Heart left ventricle (tissue), 16 donors: ENCODE measurements around the gene DAB1. TPM values are rescaled to one million over a fixed set of nuclear protein-coding genes. Genes with fewer than 3 reads are reported as not detected.

Experiments used
- ATAC-seq, 4 donors: fragments of 200-7000 bp; cut with Tn5 transposase; one replicate each; pipeline ENCODE4 v1.9.1; 2020 to 2022; ENCODE audit warnings: moderate library complexity in 4 of 4, mild to moderate bottlenecking in 3 of 4, moderate number of reproducible peaks in 1 of 4
- DNase-seq, 5 donors: peaks; one replicate each; pipeline ENCODE4 v3.0.0-alpha.2; 2020
- H3K27ac ChIP-seq, 12 donors: fragments of 200-600 bp; sonication (generic) in 4 of 12; one replicate each; pipeline versions ENCODE4 v1.5.0 to v1.8.0; 2016 to 2022; ENCODE audit warnings: mild to moderate bottlenecking in 2 of 12
- H3K27me3 ChIP-seq, 9 donors: fragments of 200-600 bp; sonication (generic) in 2 of 9; one replicate each; pipeline versions ENCODE4 v1.5.1 to v1.8.0; 2016 to 2022; ENCODE audit warnings: mild to moderate bottlenecking in 3 of 9
- H3K36me3 ChIP-seq, 9 donors: fragments of 200-600 bp; sonication (generic) in 2 of 9; one replicate each; pipeline versions ENCODE4 v1.5.0 to v1.8.0; 2018 to 2022; ENCODE audit warnings: mild to moderate bottlenecking in 2 of 9
- H3K4me1 ChIP-seq, 12 donors: fragments of 200-600 bp; sonication (generic) in 4 of 12; one replicate each; pipeline versions ENCODE4 v1.5.0 to v1.8.0; 2016 to 2022; ENCODE audit warnings: mild to moderate bottlenecking in 3 of 12
- H3K4me3 ChIP-seq, 12 donors: fragments of 200-600 bp; sonication (generic) in 4 of 12; one replicate each; pipeline versions ENCODE4 v1.5.0 to v1.8.0; 2017 to 2022; ENCODE audit warnings: mild to moderate bottlenecking in 9 of 12, moderate library complexity in 4 of 12
- H3K9me3 ChIP-seq, 12 donors: fragments of 200-600 bp; sonication (generic) in 4 of 12; one replicate each; pipeline versions ENCODE4 v1.5.0 to v1.8.0; 2016 to 2022; ENCODE audit warnings: mild to moderate bottlenecking in 1 of 12
- CTCF ChIP-seq, 12 donors: fragments of 200-600 bp; sonication (generic) in 4 of 12; IDR thresholded peaks; one replicate each; pipeline versions ENCODE4 v1.5.0 to v1.8.0; 2018 to 2022; ENCODE audit warnings: antibody characterized with exemption in 12 of 12, mild to moderate bottlenecking in 5 of 12
- POLR2A ChIP-seq, 2 donors: fragments of 450-650 bp; IDR thresholded peaks; one replicate each; pipeline ENCODE4 v1.6.1; 2017; ENCODE audit warnings: antibody characterized with exemption in 2 of 2, mild to moderate bottlenecking in 2 of 2, moderate library complexity in 2 of 2
- WGBS, 4 donors: extraction: QIAGEN DNeasy Blood & Tissue Kit in 2 of 4; methylation state at CpG; one replicate each; pipeline versions ENCODE4 v1.1.5 to v1.1.7; 2013 to 2018; 5-methylcytosine and 5-hydroxymethylcytosine counted together
- intact Hi-C, 10 donors: fragments of 100-400 bp; cut with DNase I; formaldehyde crosslinking; loops; one replicate each; pipeline versions ENCODE4 v1.11.1 to v1.14.2; 2022
- polyA plus RNA-seq, 2 donors: library from polyadenylated mRNA; stranded (reverse); fragments of 200-250 nt; gene quantifications; one replicate each; pipeline ENCODE4 v1.2.3, GENCODE V29; 2013
- total RNA-seq, 9 donors: library from RNA; depleted of rRNA in 2 of 9; stranded (reverse); fragments of >200 nt in 2 of 9; fragmentation: NEBNext Ultra II Directional in 3 of 9; extraction: Animal tissue kit (Norgen Biotek cat#: 25700) in 3 of 9; gene quantifications; one replicate each; pipeline versions ENCODE4 v1.1.0 to v1.2.4, GENCODE V29; 2016 to 2023
- donor health status: ischemic (EF 13 %, LVEDD 7.1; RV severe dilation, severe dysfunction).
- donor health status: healthy with polysubstance abuse.
- donor health status: DM: no; HTN: yes; CAD: no.
- donor health status: DM: no; HTN: no; CAD: no.
- donor health status: ischemic (EF 25% LVEDD 6.9; RV normal size, moderate dysfunction).
- donor health status: ischemic (EF 25% LVEDD 5.7; RV mildly dilated, moderate dysfunction).
- donor health status: healthy.
- donor health status: DM: yes; HTN: yes; CAD: no.
- donor health status: ischemic (EF 35%, LVEDD 5.7; RV mildly dilated, moderate dysfunction).
- donor health status: nonischemic (EF 11% LVEDD 7.7; RV severe dilation, severe dysfunction).
- donor health status: DM: yes; HTN: yes; CAD: no.
- donor health status: PGD.
- donor health status: ischemic (EF 29% LVEDD 5.4; RV normal size, mild dysfunction).
- donor health status: nonischemic (EF 23%, LVEDD 6.1; RV moderate dilation, normal function).

DAB1 gene
- total and polyA plus RNA-seq, 11 donors = 0.26 to 28.8 (median 5.2) TPM

- no peaks in the 10 kb centered on the region for H3K36me3 ChIP-seq
- H3K27me3 ChIP-seq = no peaks in the 10 kb centered on the region
- DNase-seq (no peak), ATAC-seq (no peak)
- no peaks in the 10 kb centered on the region for H3K4me1 ChIP-seq
- no peak overlapping the region for H3K4me3 ChIP-seq
- intact Hi-C loops = no loop called here
- H3K27ac ChIP-seq = no peak overlapping the region
- TF ChIP-seq CTCF (IDR thresholded peaks at IDR 0.05) (no peak), POLR2A (IDR thresholded peaks at IDR 0.05) (no peak)
- no peaks in the 10 kb centered on the region for H3K9me3 ChIP-seq
- 69 to 92% (median 80%) methylated on average over 1 to 2 of the region's 2 CpGs for WGBS, 4 donors
Observed at GRCh38 chr1:57142999-57143398, 280.9 kb downstream of the DAB1 start.

GRCh38 chr1:57142169-57142568 is 281.7 kb downstream of the DAB1 start:
- Histone ChIP-seq H3K27ac (no peak overlapping the region), H3K27me3 (no peaks in the 10 kb centered on the region)

GRCh38 chr1:57138432-57139078 is 285.3 kb downstream of the DAB1 start:
- ATAC-seq (no peak), DNase-seq (no peak)
- no peaks in the 10 kb centered on the region for H3K27me3 ChIP-seq
- intact Hi-C loops = no loop called here
- 91 to 95% (median 91%) methylated on average over 2 of the region's 2 CpGs for WGBS, 4 donors
- H3K4me1 ChIP-seq = no peaks in the 10 kb centered on the region
- H3K27ac ChIP-seq = no peak overlapping the region
- no peak for TF ChIP-seq CTCF (IDR thresholded peaks at IDR 0.05)
- H3K36me3 ChIP-seq = no peaks in the 10 kb centered on the region
- no peaks in the 10 kb centered on the region for H3K9me3 ChIP-seq
- no peak overlapping the region for H3K4me3 ChIP-seq

More at GRCh38 chr1:57142169-57142568, 281.7 kb downstream of the DAB1 start:
- WGBS, 4 donors = 87 to 91% (median 90%) methylated on average over 2 of the region's 2 CpGs
- DNase-seq (no peak), ATAC-seq (no peak)
- no peaks in the 10 kb centered on the region for H3K36me3 ChIP-seq
- no peaks in the 10 kb centered on the region for H3K4me1 ChIP-seq
- H3K9me3 ChIP-seq = no peaks in the 10 kb centered on the region
- H3K4me3 ChIP-seq = no peak overlapping the region
- intact Hi-C loops = no loop called here
- TF ChIP-seq POLR2A (IDR thresholded peaks at IDR 0.05) (no peak), CTCF (IDR thresholded peaks at IDR 0.05) (no peak)

GRCh38 chr1:57137980-57138379 is 285.9 kb downstream of the DAB1 start:
- Histone ChIP-seq H3K4me1 (peaks cover 0 to 4% (median 0%) of the 10 kb centered on the region in 12 donors), H3K9me3 (no peaks in the 10 kb centered on the region), H3K27me3 (no peaks in the 10 kb centered on the region), H3K36me3 (no peaks in the 10 kb centered on the region), H3K4me3 (no peak overlapping the region), H3K27ac (no peak overlapping the region)
- intact Hi-C loops = no loop called here
- ATAC-seq (no peak), DNase-seq (no peak)
- TF ChIP-seq CTCF (IDR thresholded peaks at IDR 0.05) (no peak), POLR2A (IDR thresholded peaks at IDR 0.05) (no peak)
- WGBS, 4 donors = 79 to 88% (median 80%) methylated on average over 2 of the region's 2 CpGs
